Measurements from ENCODE around the gene SCAPER.

- TF ChIP-seq POLR2AphosphoS5 (IDR thresholded peaks at IDR 0.05) (no peak), EZH2 (IDR thresholded peaks at IDR 0.05; ENCODE audit: borderline replicate concordance, insufficient read depth, low read length, poor library complexity, severe bottlenecking) (no peak), CTCF (IDR thresholded peaks at IDR 0.05; ENCODE audit: poor library complexity, severe bottlenecking) (no peak), EP300 (conservative IDR thresholded peaks at IDR 0.05; ENCODE audit: poor library complexity, severe bottlenecking) (no peak), REST (IDR thresholded peaks at IDR 0.05; ENCODE audit: borderline replicate concordance) (no peak), TAF1 (IDR thresholded peaks at IDR 0.05; ENCODE audit: low read depth) (no peak), SMC3 (conservative IDR thresholded peaks at IDR 0.05; ENCODE audit: poor library complexity) (no peak), RAD21 (conservative IDR thresholded peaks at IDR 0.05) (no peak), MXI1 (conservative IDR thresholded peaks at IDR 0.05; ENCODE audit: poor library complexity, severe bottlenecking) (no peak)
These were observed 257.5 kb downstream of the SCAPER start for GRCh38 chr15:76647612-76648011.
